Measurements from ENCODE around the gene FAM13C. TPM values are rescaled to one million over a fixed set of nuclear protein-coding genes. Genes with fewer than 3 reads are reported as not detected.

The FAM13C gene
- polyA plus RNA-seq, 1 donor from 2014 or later = 89.3 TPM

GRCh38 chr10:59290448-59290847 is 71.9 kb downstream of the FAM13C start:
- Histone ChIP-seq H3F3A (ENCODE audit: insufficient read depth, low read length, poor library complexity, severe bottlenecking) (no peaks in the 10 kb centered on the region), H3K79me2 (replicated peaks; ENCODE audit: insufficient read depth, low read length) (peaks cover 6% of the 10 kb centered on the region), H3K9me3 (ENCODE audit: low read length) (no peaks in the 10 kb centered on the region), H3K4me3 (ENCODE audit: low read length) (no peak overlapping the region), H3K36me3 (ENCODE audit: insufficient read depth, low read length) (peaks cover 6% of the 10 kb centered on the region), H3K4me2 (ENCODE audit: low read length) (no peak overlapping the region), H3K27me3 (ENCODE audit: insufficient read depth, low read depth, low read length) (no peaks in the 10 kb centered on the region), H3K9me2 (ENCODE audit: insufficient read depth, low read length) (no peaks in the 10 kb centered on the region), H4K20me1 (ENCODE audit: insufficient read depth) (no peaks in the 10 kb centered on the region), H3K27ac (ENCODE audit: low read length) (no peak overlapping the region), H2AFZ (ENCODE audit: low read depth, low read length) (no peak overlapping the region), H3K9ac (ENCODE audit: low read length) (no peak overlapping the region)
- TF ChIP-seq SMC3 (conservative IDR thresholded peaks at IDR 0.05; ENCODE audit: poor library complexity) (no peak), EZH2 (IDR thresholded peaks at IDR 0.05; ENCODE audit: borderline replicate concordance, insufficient read depth, low read length, poor library complexity, severe bottlenecking) (no peak), EP300 (conservative IDR thresholded peaks at IDR 0.05; ENCODE audit: poor library complexity, severe bottlenecking) (no peak), CTCF (IDR thresholded peaks at IDR 0.05; ENCODE audit: poor library complexity, severe bottlenecking) (no peak), RAD21 (conservative IDR thresholded peaks at IDR 0.05) (no peak), MXI1 (conservative IDR thresholded peaks at IDR 0.05; ENCODE audit: poor library complexity, severe bottlenecking) (no peak), TAF1 (IDR thresholded peaks at IDR 0.05; ENCODE audit: low read depth) (no peak), REST (IDR thresholded peaks at IDR 0.05; ENCODE audit: borderline replicate concordance) (no peak), POLR2AphosphoS5 (IDR thresholded peaks at IDR 0.05) (no peak)

- H3K4me3 ChIP-seq (ENCODE audit: low read length) = no peak overlapping the region
- no peaks in the 10 kb centered on the region for H3K9me3 ChIP-seq (ENCODE audit: low read length)
- no peak overlapping the region for H3K9ac ChIP-seq (ENCODE audit: low read length)
- no peak overlapping the region for H3K4me2 ChIP-seq (ENCODE audit: low read length)
- TF ChIP-seq SMC3 (conservative IDR thresholded peaks at IDR 0.05; ENCODE audit: poor library complexity) (no peak), EP300 (conservative IDR thresholded peaks at IDR 0.05; ENCODE audit: poor library complexity, severe bottlenecking) (no peak), CTCF (IDR thresholded peaks at IDR 0.05; ENCODE audit: poor library complexity, severe bottlenecking) (no peak), MXI1 (conservative IDR thresholded peaks at IDR 0.05; ENCODE audit: poor library complexity, severe bottlenecking) (no peak), REST (IDR thresholded peaks at IDR 0.05; ENCODE audit: borderline replicate concordance) (no peak), POLR2AphosphoS5 (IDR thresholded peaks at IDR 0.05) (no peak), RAD21 (conservative IDR thresholded peaks at IDR 0.05) (no peak), EZH2 (IDR thresholded peaks at IDR 0.05; ENCODE audit: borderline replicate concordance, insufficient read depth, low read length, poor library complexity, severe bottlenecking) (no peak), TAF1 (IDR thresholded peaks at IDR 0.05; ENCODE audit: low read depth) (no peak)
- peaks cover under 1% of the 10 kb centered on the region for H3K79me2 ChIP-seq (replicated peaks; ENCODE audit: insufficient read depth, low read length)
- no peak overlapping the region for H2AFZ ChIP-seq (ENCODE audit: low read depth, low read length)
- H3K27ac ChIP-seq (ENCODE audit: low read length) = no peak overlapping the region
- H3K9me2 ChIP-seq (ENCODE audit: insufficient read depth, low read length) = no peaks in the 10 kb centered on the region
- no peaks in the 10 kb centered on the region for H3F3A ChIP-seq (ENCODE audit: insufficient read depth, low read length, poor library complexity, severe bottlenecking)
- no peaks in the 10 kb centered on the region for H3K27me3 ChIP-seq (ENCODE audit: insufficient read depth, low read depth, low read length)
- no peaks in the 10 kb centered on the region for H4K20me1 ChIP-seq (ENCODE audit: insufficient read depth)
- H3K36me3 ChIP-seq (ENCODE audit: insufficient read depth, low read length) = peaks cover 6% of the 10 kb centered on the region
Observed at GRCh38 chr10:59289853-59290252, 72.5 kb downstream of the FAM13C start.

All from neural cell (in vitro differentiated cells).